COLO668 (cell line): Measurements from ENCODE around the gene PRDM11.
"Not testable (repeated sequence)": the region's sequence is repeated elsewhere in the genome, so short reads cannot be mapped to it uniquely, and the experiment has no call there.

Experiments
- DNase-seq: peaks from one replicate; lab custom pipeline; 2025; ENCODE audit not compliant: unreplicated experiment; lab: John Stamatoyannopoulos, UW

The PRDM11 gene

DNA sequence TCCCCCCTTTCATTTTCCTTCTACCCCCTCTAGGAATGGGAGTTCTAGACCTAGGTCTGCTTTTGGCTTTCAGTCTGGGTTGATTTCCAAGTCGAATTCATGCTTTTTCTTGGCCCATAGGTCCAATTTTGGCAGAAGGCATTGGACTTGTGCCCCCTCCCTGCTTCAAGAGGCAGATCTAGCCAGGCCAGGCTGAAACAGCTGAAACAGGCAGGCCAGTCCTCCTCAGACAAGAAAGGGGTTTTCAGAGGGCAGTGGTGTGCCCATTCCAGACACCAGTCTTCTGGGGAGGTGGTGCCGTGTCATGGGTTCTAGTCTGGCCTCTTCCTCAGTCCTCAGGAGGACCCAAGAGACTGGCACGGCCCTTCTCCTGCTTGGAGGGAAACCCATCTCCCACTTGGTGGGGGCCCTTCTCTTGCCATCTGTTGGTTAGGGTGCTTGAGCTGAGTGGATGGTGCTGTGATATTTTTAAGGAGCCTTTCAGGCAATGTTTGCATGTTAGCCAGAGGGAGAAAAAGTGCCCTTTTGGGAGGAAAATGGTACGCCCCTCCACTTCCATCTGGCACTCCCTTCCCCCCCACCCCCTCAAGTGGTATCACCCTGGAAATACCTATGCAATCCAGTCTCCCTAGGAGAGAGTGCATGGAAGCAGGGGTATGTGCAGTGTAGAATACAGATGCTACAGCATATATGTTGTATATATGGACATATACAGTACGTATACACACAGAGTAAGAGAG, 86.1 kb downstream of the PRDM11 start:
- DNase-seq, result no peak

GRCh38 chr11:45233121-45233803, 86.8 kb downstream of the PRDM11 start:
- DNase-seq, result peak; percentile 78

DNA sequence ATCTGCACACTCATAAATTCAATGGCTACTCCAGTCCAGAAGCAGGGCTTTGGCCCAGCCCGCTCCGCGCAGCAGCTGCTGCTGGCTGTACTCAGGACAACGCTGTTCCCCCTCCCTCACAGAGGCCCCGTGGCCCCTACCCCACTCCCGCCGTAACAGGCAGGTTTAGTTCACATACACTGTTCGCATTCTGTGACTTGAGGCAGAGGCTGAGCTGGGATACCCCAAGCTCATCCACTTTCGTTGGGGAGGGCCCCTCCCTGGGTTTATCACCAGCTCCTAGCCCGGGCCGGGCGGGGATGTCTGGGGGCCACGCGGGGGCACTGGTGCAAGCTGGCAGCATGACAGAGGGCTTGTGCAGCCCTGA, 87.3 kb downstream of the PRDM11 start:
- no peak for DNase-seq

DNA sequence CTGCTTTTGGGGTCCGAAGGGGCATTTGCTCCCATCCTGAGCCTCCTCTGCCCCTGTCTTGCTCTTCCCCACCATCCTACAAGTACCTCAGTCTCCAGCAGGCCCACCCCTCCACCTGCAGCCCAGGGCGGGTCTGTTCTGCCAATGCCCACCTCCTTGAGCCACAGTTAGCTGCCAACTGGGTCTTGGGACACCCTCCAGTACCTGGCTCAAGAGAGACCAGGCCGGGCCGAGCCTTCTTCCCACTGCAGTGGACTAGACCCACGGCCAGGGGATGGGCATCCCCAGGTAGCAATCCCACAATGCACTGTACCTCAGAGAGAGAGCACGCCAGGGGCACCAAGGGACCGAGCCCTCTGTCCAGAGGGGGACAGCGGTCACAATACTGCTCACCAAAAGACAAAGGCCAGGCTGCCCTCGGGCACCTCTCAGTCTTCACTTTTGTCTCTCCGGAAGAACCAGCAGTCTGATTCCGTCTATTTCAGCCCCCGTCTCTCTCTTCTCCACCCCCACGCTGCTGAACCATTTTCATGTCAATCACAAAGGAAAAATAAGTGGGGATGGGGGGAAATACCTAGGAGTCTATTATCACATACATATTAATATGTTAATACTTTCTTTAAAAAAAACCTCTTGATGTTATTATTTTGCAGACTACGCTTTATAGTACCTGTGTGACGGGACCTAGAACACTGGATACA, 88.0 kb downstream of the PRDM11 start:
- no peak for DNase-seq

DNA sequence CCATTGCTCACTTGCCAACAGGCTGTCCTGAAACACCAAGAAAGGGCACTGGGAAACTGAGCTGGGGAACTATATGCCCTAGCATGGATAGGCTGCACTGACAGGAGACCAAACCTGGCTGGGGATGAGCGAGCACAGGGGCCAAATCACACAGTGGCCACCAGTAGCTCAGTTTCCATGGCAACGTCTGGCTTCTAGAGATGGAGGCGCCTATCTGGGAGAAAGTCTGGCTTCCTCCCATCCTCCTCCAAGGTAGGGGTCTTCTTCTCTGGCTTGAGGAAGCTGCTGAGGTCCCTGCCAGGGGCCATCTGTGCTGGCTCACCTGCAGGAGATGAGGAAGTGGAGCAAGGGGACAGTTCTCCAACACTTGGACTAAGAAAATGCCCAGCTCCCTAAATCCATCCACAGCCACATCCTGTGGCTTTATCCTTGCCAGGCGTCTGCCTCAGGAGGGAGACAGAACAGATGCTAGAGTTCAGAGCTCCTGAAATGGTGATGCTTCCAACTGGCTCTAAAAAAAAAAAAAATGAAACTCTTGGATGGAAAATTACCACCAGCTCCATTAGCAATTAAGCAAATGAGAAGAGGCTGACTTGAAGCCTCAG, 91.4 kb downstream of the PRDM11 start:
- DNase-seq, result no peak

DNA sequence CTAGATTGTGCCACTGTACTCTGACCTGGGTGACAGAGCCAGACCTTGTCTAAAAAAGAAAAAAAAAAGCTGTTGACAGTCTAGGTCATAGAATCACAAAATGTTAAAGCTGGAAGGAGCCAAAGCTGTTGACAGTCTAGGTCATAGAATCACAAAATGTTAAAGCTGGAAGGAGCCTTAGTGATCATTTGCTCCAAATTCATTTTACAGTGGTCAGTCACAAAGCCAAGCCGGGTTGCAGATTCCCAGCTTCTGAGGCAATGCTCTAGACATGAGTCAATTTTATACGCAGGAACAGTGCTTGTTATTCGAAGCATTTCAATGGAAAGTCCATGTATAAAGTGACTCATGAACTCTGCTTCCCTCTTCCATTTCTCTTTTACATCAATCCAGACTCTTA, 92.3 kb downstream of the PRDM11 start:
- no peak for DNase-seq

GRCh38 chr11:45239733-45240132, 93.3 kb downstream of the PRDM11 start:
- DNase-seq, result no peak

DNA sequence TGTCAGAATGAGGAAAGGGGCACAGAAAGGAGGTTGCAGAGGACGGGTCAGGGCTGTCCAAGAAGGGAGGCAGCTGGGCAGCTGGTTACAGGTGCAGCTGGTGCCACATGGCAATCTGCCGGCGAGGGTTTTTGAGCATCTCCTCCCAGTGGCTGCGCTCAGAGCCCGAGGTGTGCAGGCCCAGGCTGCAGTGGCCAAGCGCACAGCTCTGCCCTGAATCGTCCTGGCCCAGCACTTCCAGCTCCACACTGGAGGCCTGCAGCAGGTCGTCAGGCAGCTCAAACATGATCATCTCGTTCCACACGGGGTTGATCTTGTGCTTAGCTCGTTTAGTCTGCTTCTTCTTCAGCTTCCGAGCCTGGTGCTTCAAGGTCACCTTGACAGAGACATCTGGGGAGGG, 97.5 kb downstream of the PRDM11 start:
- peak; percentile 49 for DNase-seq

GRCh38 chr11:45245218-45246045, 99.0 kb downstream of the PRDM11 start:
- DNase-seq, result no peak

DNA sequence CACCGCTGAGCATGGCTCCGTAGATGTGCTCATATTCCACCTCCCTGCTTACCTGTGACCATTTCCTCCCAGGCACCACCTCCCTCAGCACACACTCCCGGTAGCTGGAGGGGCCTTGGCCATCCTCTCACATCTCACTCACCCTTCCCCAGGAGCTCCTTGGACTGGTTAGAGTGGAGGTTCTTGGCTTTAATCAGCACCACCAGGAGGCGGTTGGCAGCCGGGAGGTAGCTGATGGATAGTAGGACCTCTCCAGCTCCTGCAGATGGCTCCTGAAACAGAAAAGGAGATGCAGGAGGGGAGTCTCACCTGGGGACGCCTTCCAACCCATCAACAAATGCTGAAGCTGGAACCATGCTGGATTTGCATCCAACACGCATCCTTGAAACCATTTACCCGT, 99.8 kb downstream of the PRDM11 start:
- no peak for DNase-seq

DNA sequence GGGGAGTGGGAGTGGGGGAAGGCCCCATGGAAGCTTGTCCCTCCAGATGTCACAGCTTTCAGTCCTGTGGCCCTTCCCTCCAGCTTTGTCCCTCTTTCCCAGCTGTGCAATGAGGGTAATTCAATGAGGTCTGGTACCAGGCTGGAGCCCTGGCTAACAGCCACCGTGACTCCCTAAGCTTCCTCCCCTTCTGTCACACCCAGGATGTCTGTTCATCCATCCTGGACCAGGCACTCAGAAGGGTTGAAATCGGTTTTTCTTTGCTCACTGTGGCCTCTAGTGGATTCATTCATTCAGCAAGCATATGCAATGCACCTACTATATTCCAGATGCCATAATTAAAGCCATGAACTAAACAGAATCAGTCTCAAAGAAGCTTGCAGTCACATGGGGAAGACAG, 101.0 kb downstream of the PRDM11 start:
- DNase-seq, result no peak

DNA sequence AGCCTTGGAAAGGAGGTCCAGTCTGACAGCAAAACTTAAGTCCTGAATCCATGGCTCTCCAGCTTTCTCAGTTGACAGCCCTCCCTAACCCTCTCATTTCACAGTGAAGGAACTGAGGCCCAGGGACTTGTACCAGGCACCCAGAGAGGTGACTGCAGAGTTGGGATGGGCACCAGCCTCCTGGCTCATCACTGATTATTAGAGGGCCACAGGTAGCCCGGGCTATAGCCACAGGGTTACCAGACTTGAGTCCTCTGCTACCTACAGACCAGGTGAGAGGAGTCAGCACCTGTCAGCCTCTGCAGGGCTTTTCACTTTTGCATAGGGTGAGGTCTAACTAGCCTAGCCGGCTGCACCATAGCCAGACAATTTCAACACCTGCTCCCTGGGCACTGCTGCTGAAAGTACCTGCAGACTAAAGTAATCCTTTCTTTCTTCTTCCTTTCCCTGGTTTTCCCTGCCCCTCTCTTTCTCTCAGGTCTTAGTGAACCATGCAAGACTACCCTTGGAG, 102.1 kb downstream of the PRDM11 start:
- peak; percentile 68 for DNase-seq

DNA sequence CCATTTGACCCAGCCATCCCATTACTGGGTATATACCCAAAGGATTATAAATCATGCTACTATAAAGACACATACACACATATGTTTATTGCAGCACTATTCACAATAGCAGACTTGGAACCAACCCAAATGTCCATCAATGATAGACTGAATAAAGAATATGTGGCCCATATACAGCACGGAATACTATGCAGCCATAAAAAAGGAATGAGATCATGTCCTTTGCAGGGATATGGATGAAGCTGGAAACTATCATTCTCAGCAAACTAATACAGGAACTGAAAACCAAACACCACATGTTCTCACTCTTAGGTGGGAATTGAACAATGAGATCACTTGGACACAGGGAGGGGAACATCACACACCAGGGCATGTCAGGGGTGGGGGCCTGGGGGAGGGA, 102.9 kb downstream of the PRDM11 start:
- not testable (repeated sequence) for DNase-seq

DNA sequence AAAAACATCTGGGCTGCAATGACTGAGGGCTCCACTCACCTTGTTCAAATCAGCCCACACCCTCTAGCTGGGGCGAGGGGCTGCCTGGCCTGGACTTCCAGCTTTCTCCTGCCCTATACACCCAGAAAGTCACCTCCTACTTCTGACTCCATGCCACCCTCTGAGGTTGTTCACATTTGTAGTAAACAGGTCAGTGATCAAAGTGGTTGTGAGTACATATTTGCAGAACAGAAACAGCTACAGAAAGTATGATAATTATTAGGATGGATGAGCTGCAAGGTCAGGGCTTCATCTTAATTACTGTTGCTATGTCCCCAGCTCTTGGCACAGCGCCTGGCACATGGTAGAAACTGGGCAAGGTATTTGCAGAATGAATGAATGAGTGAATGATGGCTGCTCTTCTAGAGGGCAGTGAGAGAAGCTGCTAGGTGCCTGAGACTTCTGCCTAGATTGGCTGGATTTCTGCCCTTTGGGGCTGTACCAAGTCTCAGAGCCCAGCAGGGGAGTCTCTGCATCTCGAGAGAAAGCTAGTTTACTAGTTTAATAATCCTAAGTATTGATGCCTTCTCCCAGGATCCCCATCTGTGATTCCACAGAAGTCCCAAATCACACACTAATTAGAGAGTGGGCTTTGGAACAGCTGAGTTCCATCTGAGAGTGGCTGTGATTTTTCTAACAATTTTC, 103.7 kb downstream of the PRDM11 start:
- DNase-seq, result no peak

- peak; percentile 76 for DNase-seq
Observed at GRCh38 chr11:45252134-45252856, 105.9 kb downstream of the PRDM11 start.

DNA sequence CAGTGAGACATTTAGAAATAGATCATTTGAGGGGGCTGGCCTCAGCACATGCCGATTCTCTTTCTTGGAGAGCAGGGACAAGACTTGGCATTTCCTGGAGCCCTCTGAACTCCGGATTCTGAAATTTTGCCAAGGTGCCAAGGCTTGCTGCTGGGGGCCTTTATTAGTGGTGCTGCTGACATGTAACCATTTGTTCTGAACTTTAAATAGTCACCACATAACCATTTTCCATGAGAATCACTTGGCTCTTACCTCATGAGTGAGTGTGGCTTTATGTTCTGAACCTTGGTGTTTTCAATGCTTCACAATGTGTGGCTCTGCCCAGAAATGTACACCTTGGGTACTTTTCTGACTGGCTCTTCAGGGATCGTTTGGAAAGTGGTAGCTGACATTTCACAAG, 106.4 kb downstream of the PRDM11 start:
- DNase-seq, result no peak

GRCh38 chr11:45253640-45254039, 107.2 kb downstream of the PRDM11 start:
- DNase-seq, result no peak

DNA sequence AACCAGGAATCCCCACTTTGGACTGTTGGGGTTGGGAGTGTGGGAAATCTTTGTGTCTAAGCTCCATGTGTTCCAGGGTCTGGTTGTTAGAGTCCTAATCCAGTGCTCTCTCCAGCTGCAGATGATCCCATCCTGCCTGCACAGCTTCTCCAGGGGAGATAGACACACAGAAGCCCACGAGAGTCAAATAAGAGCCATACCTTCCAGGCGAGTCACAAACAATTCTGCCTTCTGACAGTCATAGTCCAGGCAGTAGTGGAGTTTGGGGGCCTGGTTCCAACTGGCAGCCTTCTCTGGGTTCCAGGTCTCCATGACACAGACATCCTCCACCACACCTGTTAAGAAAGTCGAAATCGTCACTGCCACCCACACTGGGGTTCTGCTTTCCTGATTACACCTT, 107.6 kb downstream of the PRDM11 start:
- DNase-seq, result no peak

DNA sequence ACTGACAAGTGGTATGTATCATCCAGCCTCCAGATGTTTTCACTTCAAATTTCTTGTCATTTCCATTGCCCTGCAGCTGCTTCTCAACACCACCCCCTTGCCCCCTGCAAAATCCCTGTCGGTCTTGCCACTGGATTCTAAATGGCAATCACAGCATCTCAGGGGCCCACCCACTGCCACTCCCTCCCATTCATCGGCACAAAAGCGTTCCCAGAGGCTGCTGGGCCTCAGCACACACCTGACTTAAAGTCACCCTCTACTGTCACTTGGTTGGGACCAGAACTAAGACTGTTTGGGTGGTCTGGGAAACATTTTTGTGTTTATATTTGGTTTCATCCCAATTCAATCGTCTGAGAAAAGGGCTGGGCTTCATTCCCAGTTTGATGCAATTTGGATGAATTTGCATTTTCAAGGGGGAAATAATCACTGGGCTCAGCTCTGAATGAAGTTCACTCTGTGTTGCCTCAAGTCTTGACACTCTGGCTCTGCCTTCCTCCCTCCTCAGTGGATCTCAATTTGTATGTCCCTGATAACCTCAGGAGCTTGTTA, 112.6 kb downstream of the PRDM11 start:
- no peak for DNase-seq
